ENCODE measurements around the gene COL5A1. TPM values are rescaled to one million over a fixed set of nuclear protein-coding genes. Genes with fewer than 3 reads are reported as not detected.

COL5A1 gene
- polyA plus RNA-seq, 3 donors, result 0.01 TPM; not detected in 2

- H3K4me1 Mint-ChIP-seq, result no peaks in the 10 kb centered on the region
- no peaks in the 10 kb centered on the region for H3K4me1 ChIP-seq (ENCODE audit: control insufficient read depth in 1 of 2, insufficient read depth in 2 of 2, low read length in 2 of 2)
- H3K36me3 ChIP-seq (replicated peaks in 1 of 2; ENCODE audit: control insufficient read depth in 1 of 2, insufficient read depth in 2 of 2, low read length in 2 of 2), result no peaks in the 10 kb centered on the region
- H4K20me1 ChIP-seq (ENCODE audit: insufficient read depth, low read length), result no peaks in the 10 kb centered on the region
- no peak overlapping the region for H3K4me2 ChIP-seq (replicated peaks; ENCODE audit: extremely low read depth, low read length, poor library complexity, severe bottlenecking)
- H3K4me3 Mint-ChIP-seq, result no peak overlapping the region
- peaks cover 0 to 7% (median 5%) of the 10 kb centered on the region in 7 donors for H3K9me3 Mint-ChIP-seq
- 91% methylated on average over 18 of the region's 18 CpGs for WGBS (ENCODE audit: insufficient coverage)
- peaks cover 2 to 6% (median 3%) of the 10 kb centered on the region in 3 donors for H3K27me3 Mint-ChIP-seq (ENCODE audit: low read depth in 3 of 3)
- no peak for DNase-seq
- H3K79me2 ChIP-seq (ENCODE audit: insufficient read depth, low read length), result no peaks in the 10 kb centered on the region
- no peak overlapping the region for H3K4me3 ChIP-seq (replicated peaks in 1 of 3; ENCODE audit: low read depth in 2 of 3, low read length in 3 of 3)
- intact Hi-C loops (cut with micrococcal nuclease), result no loop called here
- peaks cover 4 to 8% of the 10 kb centered on the region in 2 donors for H3K9me3 ChIP-seq (replicated peaks in 1 of 2; ENCODE audit: control insufficient read depth in 1 of 2, insufficient read depth in 1 of 2, low read length in 2 of 2)
- TF ChIP-seq CTCF (IDR thresholded peaks at IDR 0.05), result no peak
- no peaks in the 10 kb centered on the region for H3K36me3 Mint-ChIP-seq
- H3K27ac Mint-ChIP-seq, result no peak overlapping the region
- no peak overlapping the region for H2AFZ ChIP-seq (ENCODE audit: insufficient read depth, low read depth, low read length, poor library complexity, severe bottlenecking)
- H3K27ac ChIP-seq (ENCODE audit: low read depth in 1 of 2, low read length in 2 of 2), result no peak overlapping the region
- H3K27me3 ChIP-seq (ENCODE audit: control insufficient read depth in 2 of 2, insufficient read depth in 2 of 2, low read length in 2 of 2), result no peaks in the 10 kb centered on the region
- H3K9ac ChIP-seq (ENCODE audit: insufficient read depth, low read length, poor library complexity, severe bottlenecking), result no peak overlapping the region
Observed at GRCh38 chr9:134680393-134681060, 38.9 kb downstream of the COL5A1 start.

GRCh38 chr9:134681061-134681661 lies 39.6 kb downstream of the COL5A1 start:
- no peak overlapping the region for H3K4me3 ChIP-seq (replicated peaks in 1 of 3; ENCODE audit: low read depth in 2 of 3, low read length in 3 of 3)
- TF ChIP-seq CTCF (IDR thresholded peaks at IDR 0.05), result no peak

More at GRCh38 chr9:134681061-134681661, 39.6 kb downstream of the COL5A1 start:
- Mint-ChIP-seq H3K4me3 (no peak overlapping the region), H3K27ac (no peak overlapping the region), H3K4me1 (no peaks in the 10 kb centered on the region), H3K9me3 (peaks cover 0 to 3% (median under 1%) of the 10 kb centered on the region in 7 donors), H3K36me3 (no peaks in the 10 kb centered on the region), H3K27me3 (ENCODE audit: low read depth in 3 of 3) (peaks cover 2 to 6% (median 3%) of the 10 kb centered on the region in 3 donors)
- no peak overlapping the region for H3K27ac ChIP-seq (ENCODE audit: low read depth in 1 of 2, low read length in 2 of 2)
- peaks cover 0 to 1% of the 10 kb centered on the region in 2 donors for H3K9me3 ChIP-seq (replicated peaks in 1 of 2; ENCODE audit: control insufficient read depth in 1 of 2, insufficient read depth in 1 of 2, low read length in 2 of 2)
- no peak overlapping the region for H3K9ac ChIP-seq (ENCODE audit: insufficient read depth, low read length, poor library complexity, severe bottlenecking)
- no peaks in the 10 kb centered on the region for H4K20me1 ChIP-seq (ENCODE audit: insufficient read depth, low read length)
- H3K27me3 ChIP-seq (ENCODE audit: control insufficient read depth in 2 of 2, insufficient read depth in 2 of 2, low read length in 2 of 2), result no peaks in the 10 kb centered on the region
- intact Hi-C loops (cut with micrococcal nuclease), result no loop called here
- H3K79me2 ChIP-seq (ENCODE audit: insufficient read depth, low read length), result no peaks in the 10 kb centered on the region
- 90% methylated on average over 20 of the region's 22 CpGs for WGBS (ENCODE audit: insufficient coverage)
- H3K4me2 ChIP-seq (replicated peaks; ENCODE audit: extremely low read depth, low read length, poor library complexity, severe bottlenecking), result no peak overlapping the region
- no peak overlapping the region for H2AFZ ChIP-seq (ENCODE audit: insufficient read depth, low read depth, low read length, poor library complexity, severe bottlenecking)
- H3K4me1 ChIP-seq (ENCODE audit: control insufficient read depth in 1 of 2, insufficient read depth in 2 of 2, low read length in 2 of 2), result peaks cover 3 to 4% of the 10 kb centered on the region in 2 donors
- DNase-seq, result no peak
- H3K36me3 ChIP-seq (replicated peaks in 1 of 2; ENCODE audit: control insufficient read depth in 1 of 2, insufficient read depth in 2 of 2, low read length in 2 of 2), result no peaks in the 10 kb centered on the region

Measured in CD14-positive monocyte (primary cell).